ENCODE results near the gene AK2. TPM values are rescaled to one million over a fixed set of nuclear protein-coding genes. Genes with fewer than 3 reads are reported as not detected.

Gene AK2
- total RNA-seq, 1 experiment from 2014 or later = 159 TPM

DNA sequence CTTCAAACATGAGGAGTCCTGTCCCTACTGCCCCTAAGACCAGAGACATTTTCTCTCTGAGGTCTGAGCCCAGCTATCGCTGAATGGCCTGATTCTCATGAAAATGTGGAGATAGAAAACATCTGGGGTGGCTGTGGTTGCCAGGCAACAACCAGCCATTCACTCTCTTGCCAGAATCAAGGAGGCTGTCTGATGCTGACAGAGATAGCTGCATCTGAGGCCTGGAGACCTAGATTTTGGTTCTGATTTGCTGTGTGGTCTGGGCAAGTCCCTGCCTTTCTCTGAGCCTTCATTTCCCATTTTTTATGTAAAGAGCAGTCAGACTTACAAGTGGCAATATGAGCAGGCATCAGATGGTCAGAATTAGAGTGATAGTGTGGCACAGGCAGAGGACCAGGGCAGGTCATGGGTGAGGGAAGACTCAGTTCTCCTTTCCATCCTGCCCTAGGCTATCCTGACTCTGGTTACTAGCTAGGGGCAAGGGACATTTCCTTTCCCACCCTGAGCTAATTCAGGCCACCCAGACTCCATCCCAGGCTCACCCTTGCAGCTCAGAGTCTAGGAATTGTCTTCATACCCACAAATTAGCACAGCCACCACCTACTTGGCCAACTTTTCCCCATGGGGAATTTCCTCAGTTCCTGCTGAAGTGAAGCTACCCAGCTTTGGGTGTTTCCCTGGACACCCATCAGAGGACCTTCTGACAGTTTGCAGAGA lies 52.1 kb downstream of the AK2 start:
- H2BK12ac ChIP-seq (ENCODE audit: insufficient read length, low read depth, low read length) = no peak overlapping the region
- H3K18ac ChIP-seq (ENCODE audit: insufficient read length, low read depth, low read length) = peak overlapping the region; percentile 40
- H3K23me2 ChIP-seq (ENCODE audit: insufficient read length, low read depth, low read length, poor library complexity, severe bottlenecking) = no peaks in the 10 kb centered on the region
- no peak overlapping the region for H2AFZ ChIP-seq (ENCODE audit: low read length)
- H3K4me1 ChIP-seq (ENCODE audit: insufficient read depth, low read length) = peaks cover 11% of the 10 kb centered on the region; the same call in 1 of the 2 replicates
- no peaks in the 10 kb centered on the region; a peak in 1 of 7 replicates for H3K36me3 Mint-ChIP-seq (ENCODE audit: insufficient read depth in 1 of 3, low read depth in 3 of 3)
- no peaks in the 10 kb centered on the region; a peak in 1 of 5 replicates for H3K9me3 Mint-ChIP-seq
- TF ChIP-seq, protein P1, sequence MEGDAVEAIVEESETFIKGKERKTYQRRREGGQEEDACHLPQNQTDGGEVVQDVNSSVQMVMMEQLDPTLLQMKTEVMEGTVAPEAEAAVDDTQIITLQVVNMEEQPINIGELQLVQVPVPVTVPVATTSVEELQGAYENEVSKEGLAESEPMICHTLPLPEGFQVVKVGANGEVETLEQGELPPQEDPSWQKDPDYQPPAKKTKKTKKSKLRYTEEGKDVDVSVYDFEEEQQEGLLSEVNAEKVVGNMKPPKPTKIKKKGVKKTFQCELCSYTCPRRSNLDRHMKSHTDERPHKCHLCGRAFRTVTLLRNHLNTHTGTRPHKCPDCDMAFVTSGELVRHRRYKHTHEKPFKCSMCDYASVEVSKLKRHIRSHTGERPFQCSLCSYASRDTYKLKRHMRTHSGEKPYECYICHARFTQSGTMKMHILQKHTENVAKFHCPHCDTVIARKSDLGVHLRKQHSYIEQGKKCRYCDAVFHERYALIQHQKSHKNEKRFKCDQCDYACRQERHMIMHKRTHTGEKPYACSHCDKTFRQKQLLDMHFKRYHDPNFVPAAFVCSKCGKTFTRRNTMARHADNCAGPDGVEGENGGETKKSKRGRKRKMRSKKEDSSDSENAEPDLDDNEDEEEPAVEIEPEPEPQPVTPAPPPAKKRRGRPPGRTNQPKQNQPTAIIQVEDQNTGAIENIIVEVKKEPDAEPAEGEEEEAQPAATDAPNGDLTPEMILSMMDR (conservative IDR thresholded peaks at IDR 0.05) = no peak
- no peaks in the 10 kb centered on the region for H4K20me1 ChIP-seq (ENCODE audit: control insufficient read depth, insufficient read depth, insufficient read length)
- H3T11ph ChIP-seq (ENCODE audit: low read length) = no peak overlapping the region
- H3K79me1 ChIP-seq (ENCODE audit: insufficient read depth, low read depth, low read length, poor library complexity, severe bottlenecking) = no peaks in the 10 kb centered on the region
- H3K56ac ChIP-seq (ENCODE audit: insufficient read length, low read depth, low read length) = no peak overlapping the region
- H3K23ac ChIP-seq (ENCODE audit: insufficient read length, low read depth, low read length) = no peak overlapping the region
- no peak overlapping the region for H3K4ac ChIP-seq (ENCODE audit: low read depth, low read length)
- H3K27me3 ChIP-seq (ENCODE audit: insufficient read depth, low read length) = no peaks in the 10 kb centered on the region
- peak; percentile 83 for DNase-seq
- peak overlapping the region; percentile 42 to 85 (median 45); a peak in 4 of 7 replicates for H3K27ac Mint-ChIP-seq
- no peak overlapping the region for H2BK20ac ChIP-seq (ENCODE audit: low read depth, low read length, poor library complexity, severe bottlenecking)
- no CpG with 5 or more reads among the region's 1 CpG for WGBS (ENCODE audit: extremely low coverage, insufficient read length, low lambda C conversion rate)
- H3K4me3 Mint-ChIP-seq = peak overlapping the region in 1 of 2 experiments; percentile 16; a peak in 1 of 5 replicates
- no peak overlapping the region for H4K5ac ChIP-seq (ENCODE audit: insufficient read length, low read depth, low read length)
- H3K27me3 Mint-ChIP-seq (ENCODE audit: low read depth) = peaks cover 22% of the 10 kb centered on the region
- H3K9me3 ChIP-seq (ENCODE audit: control insufficient read depth, low read depth, low read length) = no peaks in the 10 kb centered on the region
- no peak overlapping the region for H2AK5ac ChIP-seq (ENCODE audit: insufficient read length, low read length)
- no peak overlapping the region for H2BK120ac ChIP-seq (ENCODE audit: low read depth, low read length, poor library complexity, severe bottlenecking)
- 0 out of 2 replicates have a peak overlapping the region, but pooled peaks have one; percentile 33 for H3K14ac ChIP-seq (ENCODE audit: insufficient read depth, low read length)
- H2BK5ac ChIP-seq (ENCODE audit: insufficient read length, low read length) = no peak overlapping the region
- H2BK15ac ChIP-seq (ENCODE audit: low read depth, low read length) = no peak overlapping the region
- no peak overlapping the region for H4K8ac ChIP-seq (replicated peaks; ENCODE audit: insufficient read length, low read depth, low read length)
- H3K9ac ChIP-seq (ENCODE audit: extremely low read depth, insufficient read length, low read length) = no peak overlapping the region
- H4K91ac ChIP-seq (ENCODE audit: insufficient read length, low read depth, low read length) = no peak overlapping the region
- H3K27ac ChIP-seq (ENCODE audit: insufficient read length, low read depth, low read length) = no peak overlapping the region
- H3K79me2 ChIP-seq (ENCODE audit: insufficient read depth, low read length) = no peaks in the 10 kb centered on the region
- peaks cover 37 to 46% of the 10 kb centered on the region in 2 experiments for H3K4me1 Mint-ChIP-seq
- H3K4me2 ChIP-seq (ENCODE audit: insufficient read depth, insufficient read length, low read length) = peak overlapping the region; percentile 1
